H1 (cell line): ENCODE measurements around the gene RNU1-4. TPM values are rescaled to one million over a fixed set of nuclear protein-coding genes. Genes with fewer than 3 reads are reported as not detected.

Source experiments
- CTCF ChIA-PET: fragments of 300-600 bp; sonication (Branson Sonifier 250); formaldehyde crosslinking; loops from one replicate; lab custom pipeline; 2021; ENCODE audit not compliant: partially characterized antibody; lab: Charles Lee
- POLR2A ChIA-PET: fragments of 300-600 bp; sonication (Branson Sonifier 250); formaldehyde crosslinking; loops from one replicate; lab custom pipeline; 2021; ENCODE audit warnings: inconsistent platforms; ENCODE audit not compliant: partially characterized antibody; lab: Charles Lee
- DNase-seq, 2 experiments: peaks; one replicate each; pipeline versions ENCODE4 v3.0.0 to v3.0.0-alpha.2; 2010 to 2022; ENCODE audit warnings: low spot score in 2 of 2, low read depth in 1 of 2, mixed read lengths in 1 of 2
- FAIRE-seq: peaks from 2 replicates; lab custom pipeline; 2011; peaks lifted over from hg19 to GRCh38; lab: Jason Lieb, UNC
- H2AFZ ChIP-seq: 2 replicates; pipeline ENCODE4 v1.8.1; 2012; ENCODE audit warnings: low read length, inconsistent platforms
- H2AK5ac ChIP-seq: 2 replicates; pipeline ENCODE4 v1.6.1; 2013; ENCODE audit warnings: low read depth, low read length
- H2BK120ac ChIP-seq: replicated peaks from 2 replicates; pipeline ENCODE3; 2013; ENCODE audit warnings: low read depth, low read length, inconsistent platforms
- H2BK12ac ChIP-seq: 2 replicates; pipeline ENCODE4 v1.6.1; 2013; ENCODE audit warnings: low read depth, low read length
- H2BK15ac ChIP-seq: 2 replicates; pipeline ENCODE4 v1.6.1; 2013; ENCODE audit warnings: low read length
- H2BK20ac ChIP-seq: 2 replicates; pipeline ENCODE4 v1.6.1; 2013; ENCODE audit warnings: low read length
- H2BK5ac ChIP-seq: 2 replicates; pipeline ENCODE4 v1.6.1; 2013; ENCODE audit warnings: low read depth, low read length
- H3K14ac ChIP-seq: 2 replicates; pipeline ENCODE4 v1.6.1; 2013; ENCODE audit warnings: inconsistent platforms; ENCODE audit not compliant: insufficient read length
- H3K18ac ChIP-seq: 2 replicates; pipeline ENCODE4 v1.6.1; 2013; ENCODE audit warnings: low read length; ENCODE audit errors: extremely low read depth
- H3K23ac ChIP-seq: 2 replicates; pipeline ENCODE4 v1.6.1; 2013; ENCODE audit warnings: inconsistent platforms; ENCODE audit not compliant: insufficient read length
- H3K23me2 ChIP-seq: 2 replicates; pipeline ENCODE4 v1.6.1; 2013; ENCODE audit warnings: low read depth, low read length
- H3K27ac ChIP-seq: 2 replicates; pipeline ENCODE4 v1.6.1; 2011; ENCODE audit warnings: low read depth, low read length, inconsistent platforms
- H3K27me3 ChIP-seq, 4 experiments: replicated peaks in 1 of 4; 1 replicate in 1 of 4; 2 replicates in 3 of 4; pipeline versions ENCODE4 v1.6.1 to v1.8.1; 2011 to 2013; ENCODE audit warnings: low read length in 3 of 4, mild to moderate bottlenecking in 3 of 4, inconsistent platforms in 2 of 4, mixed read lengths in 2 of 4, moderate library complexity in 1 of 4; ENCODE audit not compliant: control insufficient read depth in 3 of 4, insufficient read depth in 3 of 4; ENCODE audit errors: extremely low read depth in 1 of 4
- H3K36me3 ChIP-seq, 4 experiments: 2 replicates each; pipeline versions ENCODE4 v1.6.1 to v1.8.1; 2011 to 2013; ENCODE audit warnings: mild to moderate bottlenecking in 4 of 4, low read length in 3 of 4, moderate library complexity in 2 of 4, control low read depth in 1 of 4, inconsistent platforms in 1 of 4; ENCODE audit not compliant: insufficient read depth in 4 of 4, control insufficient read depth in 2 of 4
- H3K4ac ChIP-seq: replicated peaks from 2 replicates; pipeline ENCODE3; 2013; ENCODE audit warnings: low read length, low read depth, mixed read lengths, inconsistent platforms; ENCODE audit not compliant: insufficient read length
- H3K4me1 ChIP-seq, 4 experiments: replicated peaks in 1 of 4; 1 replicate in 1 of 4; 2 replicates in 3 of 4; pipeline versions ENCODE4 v1.6.1 to v1.8.1; 2011 to 2013; ENCODE audit warnings: low read length in 3 of 4, inconsistent platforms in 2 of 4, mixed read lengths in 1 of 4; ENCODE audit not compliant: insufficient read depth in 4 of 4, control insufficient read depth in 3 of 4
- H3K4me2 ChIP-seq, 2 experiments: 2 replicates each; pipeline versions ENCODE4 v1.6.1 to v1.8.1; 2011 to 2013; ENCODE audit warnings: low read depth in 2 of 2, low read length in 2 of 2, control low read depth in 1 of 2, inconsistent platforms in 1 of 2, mild to moderate bottlenecking in 1 of 2; ENCODE audit not compliant: insufficient read depth in 1 of 2
- H3K4me3 ChIP-seq, 4 experiments: fragments of 200-600, 300-600 bp in 1 of 4; sonication (generic), shearing (Covaris generic), sonication (Bioruptor Twin) in 1 of 4; 2 replicates each; pipeline versions ENCODE4 v1.5.1 to v1.8.1; 2011 to 2016; ENCODE audit warnings: low read length in 4 of 4, low read depth in 3 of 4, control low read depth in 2 of 4, inconsistent platforms in 2 of 4, mild to moderate bottlenecking in 2 of 4, mixed read lengths in 1 of 4, moderate library complexity in 1 of 4; ENCODE audit not compliant: insufficient read depth in 2 of 4; ENCODE audit errors: extremely low read depth in 1 of 4
- H3K56ac ChIP-seq: replicated peaks from 2 replicates; pipeline ENCODE3; 2013; ENCODE audit warnings: low read depth, mild to moderate bottlenecking, mixed read lengths, low read length, inconsistent platforms; ENCODE audit not compliant: insufficient read length
- H3K79me1 ChIP-seq: 2 replicates; pipeline ENCODE4 v1.6.1; 2013; ENCODE audit warnings: low read depth, low read length, control low read depth
- H3K79me2 ChIP-seq, 2 experiments: 2 replicates each; pipeline versions ENCODE4 v1.6.1 to v1.8.1; 2012 to 2013; ENCODE audit warnings: low read length in 2 of 2, mild to moderate bottlenecking in 2 of 2, inconsistent platforms in 1 of 2; ENCODE audit not compliant: insufficient read depth in 2 of 2, control insufficient read depth in 1 of 2
- H3K9ac ChIP-seq, 4 experiments: replicated peaks in 1 of 4; 1 replicate in 1 of 4; 2 replicates in 3 of 4; pipeline versions ENCODE4 v1.6.1 to v1.8.1; 2011 to 2013; ENCODE audit warnings: low read depth in 3 of 4, low read length in 3 of 4, control low read depth in 2 of 4, mild to moderate bottlenecking in 2 of 4, moderate library complexity in 2 of 4, inconsistent platforms in 1 of 4; ENCODE audit errors: extremely low read depth in 1 of 4
- H3K9me3 ChIP-seq, 2 experiments: 2 replicates each; pipeline versions ENCODE4 v1.6.1 to v1.8.1; 2012 to 2013; ENCODE audit warnings: mild to moderate bottlenecking in 2 of 2, moderate library complexity in 2 of 2, control low read depth in 1 of 2, inconsistent platforms in 1 of 2, low read depth in 1 of 2, low read length in 1 of 2, mixed read lengths in 1 of 2; ENCODE audit not compliant: insufficient read depth in 2 of 2
- H4K20me1 ChIP-seq, 2 experiments: replicated peaks in 1 of 2; 2 replicates each; pipeline versions ENCODE3 to v1.8.1; 2011 to 2013; ENCODE audit warnings: inconsistent platforms in 2 of 2, low read length in 2 of 2, mild to moderate bottlenecking in 1 of 2; ENCODE audit not compliant: insufficient read depth in 2 of 2, control insufficient read depth in 1 of 2
- H4K5ac ChIP-seq: 2 replicates; pipeline ENCODE4 v1.6.1; 2013; ENCODE audit warnings: low read length, low read depth, mixed read lengths, inconsistent platforms; ENCODE audit not compliant: insufficient read length
- H4K8ac ChIP-seq: 2 replicates; pipeline ENCODE4 v1.8.0; 2013; ENCODE audit warnings: mild to moderate bottlenecking, moderate library complexity, low read length, inconsistent platforms; ENCODE audit not compliant: insufficient read depth; ENCODE audit errors: extremely low read depth
- H4K91ac ChIP-seq: replicated peaks from 2 replicates; pipeline ENCODE3; 2013; ENCODE audit warnings: low read length, mixed read lengths, inconsistent platforms; ENCODE audit not compliant: insufficient read length
- ASH2L ChIP-seq: fragments of 200-600, 300-600 bp; sonication (generic); IDR thresholded peaks from one replicate; pipeline ENCODE4 v1.7.1; 2017; ENCODE audit warnings: low read length
- EZH2 ChIP-seq: fragments of 200-600 bp; sonication (generic); IDR thresholded peaks from 2 replicates; pipeline ENCODE4 v1.7.1; 2012; ENCODE audit warnings: low read depth, mild to moderate bottlenecking, moderate library complexity, low read length, inconsistent platforms; ENCODE audit not compliant: severe bottlenecking
- FOSL1 ChIP-seq: IDR thresholded peaks from 2 replicates; pipeline ENCODE4 v1.6.1; 2011; ENCODE audit warnings: mild to moderate bottlenecking, low read depth, low read length, moderate library complexity; ENCODE audit not compliant: insufficient read depth
- GABPA ChIP-seq: IDR thresholded peaks from 2 replicates; pipeline ENCODE4 v1.6.1; 2011; ENCODE audit warnings: mild to moderate bottlenecking, low read length, moderate library complexity, borderline replicate concordance; ENCODE audit not compliant: insufficient read depth
- KDM4A ChIP-seq: IDR thresholded peaks from one replicate; pipeline ENCODE4 v1.7.1; 2012; ENCODE audit warnings: low read depth, mild to moderate bottlenecking, moderate library complexity, low read length, inconsistent platforms; ENCODE audit not compliant: severe bottlenecking
- TAF1 ChIP-seq: IDR thresholded peaks from 2 replicates; pipeline ENCODE4 v1.6.1; 2011; ENCODE audit warnings: mild to moderate bottlenecking, low read depth, low read length
- WGBS, 2 experiments: shearing (Covaris generic) in 1 of 2; methylation state at CpG; one replicate each; pipeline versions ENCODE4 v1.1.6 to v1.1.7; 2013 to 2015; ENCODE audit warnings: low lambda C conversion rate in 2 of 2, mixed read lengths in 2 of 2, inconsistent platforms in 1 of 2, low coverage in 1 of 2, missing lambda C conversion rate in 1 of 2; ENCODE audit not compliant: insufficient replicate concordance in 2 of 2, insufficient coverage in 1 of 2, insufficient read length in 1 of 2; ENCODE audit errors: extremely low coverage in 1 of 2, missing lambda C conversion rate in 1 of 2; 5-methylcytosine and 5-hydroxymethylcytosine counted together
- polyA plus RNA-seq, 7 experiments: library from polyadenylated mRNA; depleted of rRNA in 3 of 7; stranded (reverse) in 5 of 7; unstranded in 2 of 7; fragments of >200 nt in 5 of 7; fragments of 200-250 nt in 2 of 7; gene quantifications; 1 replicate in 5 of 7; 2 replicates in 1 of 7; 4 replicates in 1 of 7; pipeline versions ENCODE4 v1.2.1 to v1.2.3, GENCODE V29; 2011 to 2013; ENCODE audit warnings: missing spikeins in 2 of 7, mixed read lengths in 2 of 7
- total RNA-seq: library from RNA; stranded (reverse); fragmentation: NEBNext Ultra II Directional; extraction: Animal tissue kit (Norgen Biotek cat#: 25700); gene quantifications from 2 replicates; pipeline ENCODE4 v1.2.1, GENCODE V29; 2021
- TF ChIP-seq, protein P1 (sequence below), 3 experiments: IDR thresholded peaks; 1 replicate in 2 of 3; 2 replicates in 1 of 3; pipeline versions ENCODE4 v1.5.1 to v1.6.1; 2011; ENCODE audit warnings: low read length in 3 of 3, mild to moderate bottlenecking in 3 of 3, inconsistent platforms in 2 of 3, low read depth in 1 of 3, moderate library complexity in 1 of 3; ENCODE audit not compliant: insufficient read depth in 1 of 3; ENCODE audit errors: control extremely low read depth in 1 of 3

Gene RNU1-4
- total and polyA plus RNA-seq, 2 of the 8 experiments (the other 6 are each of a cell fraction or from before 2014, with no cell fraction given), result 145 to 1,303 TPM

DNA sequence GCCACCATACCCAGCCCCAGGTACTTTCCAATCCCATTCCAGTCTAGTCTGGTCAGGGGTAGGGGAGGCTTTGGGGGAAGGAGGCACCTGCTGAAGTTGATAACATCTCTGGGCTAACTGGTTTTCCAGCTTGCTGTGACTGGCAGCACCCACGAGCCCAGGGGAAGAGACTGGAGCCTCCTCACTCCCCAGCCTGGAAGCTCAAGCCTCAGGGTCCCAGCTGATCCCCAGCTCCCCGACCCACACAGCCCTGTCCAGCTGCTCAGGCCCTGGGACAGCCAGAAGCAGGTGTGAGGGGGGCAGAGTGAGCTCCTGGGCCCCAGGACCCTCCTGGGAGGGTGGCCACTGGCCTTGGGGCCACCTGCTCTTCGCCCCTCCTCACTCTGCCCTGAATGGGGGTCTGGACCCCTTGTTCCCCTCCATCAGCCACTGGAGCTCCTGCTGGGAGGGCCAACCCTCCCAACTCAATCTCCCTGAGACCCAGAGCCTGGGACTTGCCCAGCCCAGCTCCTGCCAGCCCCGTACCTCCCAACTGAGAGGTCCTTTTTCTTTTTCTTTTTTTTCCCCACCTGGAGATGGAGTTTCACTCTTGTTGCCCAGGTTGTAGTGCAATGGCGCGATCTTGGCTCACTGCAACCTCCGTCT, 23.5 kb upstream of the RNU1-4 start:
- Histone ChIP-seq H3K36me3 (no peaks in the 10 kb centered on the region), H3K4ac (no peak overlapping the region), H4K5ac (no peak overlapping the region), H3K4me2 (no peak overlapping the region), H3K9ac (no peak overlapping the region), H3K56ac (no peak overlapping the region), H3K23ac (no peak overlapping the region), H3K4me3 (no peak overlapping the region), H2BK15ac (0 out of 2 replicates have a peak overlapping the region, but pooled peaks have one; percentile 72), H3K79me1 (no peaks in the 10 kb centered on the region), H3K18ac (no peak overlapping the region), H3K27ac (no peak overlapping the region), H3K9me3 (no peaks in the 10 kb centered on the region), H2BK20ac (no peak overlapping the region), H2BK5ac (no peak overlapping the region), H3K4me1 (peaks cover 0 to 6% (median 6%) of the 10 kb centered on the region in 4 experiments; a peak in 5 of 7 replicates), H2AFZ (no peak overlapping the region), H4K8ac (peak overlapping the region; percentile 62; the same call in 1 of the 2 replicates), H3K79me2 (no peaks in the 10 kb centered on the region), H3K23me2 (no peaks in the 10 kb centered on the region), H4K20me1 (no peaks in the 10 kb centered on the region), H2AK5ac (no peak overlapping the region), H3K14ac (no peak overlapping the region), H2BK12ac (peak overlapping the region; percentile 50; the same call in 1 of the 2 replicates), H4K91ac (no peak overlapping the region), H2BK120ac (no peak overlapping the region), H3K27me3 (no peaks in the 10 kb centered on the region; a peak in 1 of 7 replicates)
- TF ChIP-seq, protein P1, sequence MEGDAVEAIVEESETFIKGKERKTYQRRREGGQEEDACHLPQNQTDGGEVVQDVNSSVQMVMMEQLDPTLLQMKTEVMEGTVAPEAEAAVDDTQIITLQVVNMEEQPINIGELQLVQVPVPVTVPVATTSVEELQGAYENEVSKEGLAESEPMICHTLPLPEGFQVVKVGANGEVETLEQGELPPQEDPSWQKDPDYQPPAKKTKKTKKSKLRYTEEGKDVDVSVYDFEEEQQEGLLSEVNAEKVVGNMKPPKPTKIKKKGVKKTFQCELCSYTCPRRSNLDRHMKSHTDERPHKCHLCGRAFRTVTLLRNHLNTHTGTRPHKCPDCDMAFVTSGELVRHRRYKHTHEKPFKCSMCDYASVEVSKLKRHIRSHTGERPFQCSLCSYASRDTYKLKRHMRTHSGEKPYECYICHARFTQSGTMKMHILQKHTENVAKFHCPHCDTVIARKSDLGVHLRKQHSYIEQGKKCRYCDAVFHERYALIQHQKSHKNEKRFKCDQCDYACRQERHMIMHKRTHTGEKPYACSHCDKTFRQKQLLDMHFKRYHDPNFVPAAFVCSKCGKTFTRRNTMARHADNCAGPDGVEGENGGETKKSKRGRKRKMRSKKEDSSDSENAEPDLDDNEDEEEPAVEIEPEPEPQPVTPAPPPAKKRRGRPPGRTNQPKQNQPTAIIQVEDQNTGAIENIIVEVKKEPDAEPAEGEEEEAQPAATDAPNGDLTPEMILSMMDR (IDR thresholded peaks at IDR 0.05; ENCODE audit: control extremely low read depth in 1 of 3, insufficient read depth in 1 of 3, low read depth in 1 of 3, low read length in 3 of 3), result no peak
- TF ChIP-seq FOSL1 (no peak), TAF1 (no peak), EZH2 (no peak), GABPA (no peak), ASH2L (no peak), KDM4A (no peak)
- FAIRE-seq (no peak), DNase-seq (no peak)
- ChIA-PET CTCF (interaction anchor here (1.0 to 29.9 kb wide), 7 partner anchors 9 to 103 kb away, joined by 3 to 723 read pairs (median 6); no protein-coding TSS in a partner anchor), POLR2A (interaction anchor here (0.6 to 1.6 kb wide), 3 partner anchors 10 to 804 kb away, joined by 4 to 5 read pairs (median 4); no protein-coding TSS in a partner anchor)
- WGBS, 2 experiments, result 83% methylated on average over 7 of the region's 7 CpGs; no CpG with 5 or more reads in 1 of the 2 experiments
